Endothelial cell of umbilical vein (primary cell): ENCODE measurements around the gene SFMBT2.

Experiments used
- CTCF ChIP-seq, 2 donors: IDR thresholded peaks; 1 replicate in 1 of 2; 2 replicates in 1 of 2; pipeline ENCODE4 v1.5.1; 2011; ENCODE audit warnings: low read length in 2 of 2, mild to moderate bottlenecking in 2 of 2, moderate library complexity in 2 of 2, control low read depth in 1 of 2, inconsistent platforms in 1 of 2, low read depth in 1 of 2; ENCODE audit not compliant: insufficient read depth in 1 of 2; ENCODE audit errors: extremely low read depth in 1 of 2
- EZH2 ChIP-seq: IDR thresholded peaks from 2 replicates; pipeline ENCODE4 v1.6.1; 2012; ENCODE audit warnings: borderline replicate concordance, low read depth, mild to moderate bottlenecking, moderate library complexity, low read length, inconsistent platforms; ENCODE audit not compliant: severe bottlenecking
- FOS ChIP-seq: IDR thresholded peaks from 2 replicates; pipeline ENCODE4 v1.6.1; 2011; ENCODE audit warnings: mild to moderate bottlenecking, low read length, moderate library complexity, borderline replicate concordance; ENCODE audit not compliant: insufficient read depth
- GATA2 ChIP-seq: IDR thresholded peaks from 2 replicates; pipeline ENCODE4 v1.7.0; 2011; ENCODE audit warnings: low read depth, mild to moderate bottlenecking, moderate library complexity, mixed read lengths, low read length; ENCODE audit not compliant: insufficient read length, insufficient read depth
- JUN ChIP-seq: IDR thresholded peaks from 2 replicates; pipeline ENCODE4 v1.6.1; 2011; ENCODE audit warnings: borderline replicate concordance, low read depth; ENCODE audit not compliant: insufficient read length, insufficient read depth
- MAX ChIP-seq: IDR thresholded peaks from 2 replicates; pipeline ENCODE4 v1.6.1; 2011; ENCODE audit not compliant: insufficient read depth, insufficient read length
- MYC ChIP-seq: IDR thresholded peaks from one replicate; pipeline ENCODE4 v1.6.1; 2011; ENCODE audit warnings: mild to moderate bottlenecking, low read depth, low read length
- POLR2A ChIP-seq: IDR thresholded peaks from 2 replicates; pipeline ENCODE4 v1.6.1; 2012; ENCODE audit warnings: low read depth, mild to moderate bottlenecking, control low read depth, low read length
- POLR2AphosphoS5 ChIP-seq: IDR thresholded peaks from 2 replicates; pipeline ENCODE4 v1.6.1; 2012; ENCODE audit warnings: low read depth, mild to moderate bottlenecking, control low read depth, low read length, moderate library complexity; ENCODE audit not compliant: insufficient read depth

- TF ChIP-seq CTCF (IDR thresholded peaks at IDR 0.05; ENCODE audit: extremely low read depth in 1 of 2, insufficient read depth in 1 of 2, low read depth in 1 of 2, low read length in 2 of 2) (no peak), EZH2 (no peak), GATA2 (no peak), JUN (no peak), POLR2A (no peak), POLR2AphosphoS5 (no peak), MAX (no peak), FOS (no peak), MYC (no peak)
These were observed 208.0 kb downstream of the SFMBT2 start for GRCh38 chr10:7202793-7203355.
